Adrenal gland (tissue), 5 donors: ENCODE results near the gene WNT4.

Experiments used
- POLR2A ChIP-seq, 2 donors: fragments of 450-650 bp; IDR thresholded peaks; one replicate each; pipeline ENCODE4 v1.6.1; 2017; ENCODE audit warnings: antibody characterized with exemption in 2 of 2, mild to moderate bottlenecking in 2 of 2, moderate library complexity in 1 of 2
- TF ChIP-seq, protein P1 (sequence below), 6 experiments: fragments of 450-650 bp in 4 of 6; fragments of 200-600 bp in 2 of 6; sonication (generic) in 1 of 6; IDR thresholded peaks; 1 replicate in 5 of 6; 2 replicates in 1 of 6; pipeline versions ENCODE4 v1.5.1 to v1.8.0; 2016 to 2021; ENCODE audit warnings: antibody characterized with exemption in 6 of 6, mild to moderate bottlenecking in 2 of 6, moderate library complexity in 1 of 6
- donor health status: DM: no; HTN: no; CAD: no.

- TF ChIP-seq POLR2A (IDR thresholded peaks at IDR 0.05): no peak
- TF ChIP-seq, protein P1, sequence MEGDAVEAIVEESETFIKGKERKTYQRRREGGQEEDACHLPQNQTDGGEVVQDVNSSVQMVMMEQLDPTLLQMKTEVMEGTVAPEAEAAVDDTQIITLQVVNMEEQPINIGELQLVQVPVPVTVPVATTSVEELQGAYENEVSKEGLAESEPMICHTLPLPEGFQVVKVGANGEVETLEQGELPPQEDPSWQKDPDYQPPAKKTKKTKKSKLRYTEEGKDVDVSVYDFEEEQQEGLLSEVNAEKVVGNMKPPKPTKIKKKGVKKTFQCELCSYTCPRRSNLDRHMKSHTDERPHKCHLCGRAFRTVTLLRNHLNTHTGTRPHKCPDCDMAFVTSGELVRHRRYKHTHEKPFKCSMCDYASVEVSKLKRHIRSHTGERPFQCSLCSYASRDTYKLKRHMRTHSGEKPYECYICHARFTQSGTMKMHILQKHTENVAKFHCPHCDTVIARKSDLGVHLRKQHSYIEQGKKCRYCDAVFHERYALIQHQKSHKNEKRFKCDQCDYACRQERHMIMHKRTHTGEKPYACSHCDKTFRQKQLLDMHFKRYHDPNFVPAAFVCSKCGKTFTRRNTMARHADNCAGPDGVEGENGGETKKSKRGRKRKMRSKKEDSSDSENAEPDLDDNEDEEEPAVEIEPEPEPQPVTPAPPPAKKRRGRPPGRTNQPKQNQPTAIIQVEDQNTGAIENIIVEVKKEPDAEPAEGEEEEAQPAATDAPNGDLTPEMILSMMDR (IDR thresholded peaks at IDR 0.05): no peak
Observed at GRCh38 chr1:22171951-22172715, 29.2 kb upstream of the WNT4 start.
